ENCODE measurements around the gene GALNT1. TPM values are rescaled to one million over a fixed set of nuclear protein-coding genes. Genes with fewer than 3 reads are reported as not detected.

Gene GALNT1
- total and polyA plus RNA-seq, 10 donors = 13.9 to 67.1 (median 49.9) TPM

DNA sequence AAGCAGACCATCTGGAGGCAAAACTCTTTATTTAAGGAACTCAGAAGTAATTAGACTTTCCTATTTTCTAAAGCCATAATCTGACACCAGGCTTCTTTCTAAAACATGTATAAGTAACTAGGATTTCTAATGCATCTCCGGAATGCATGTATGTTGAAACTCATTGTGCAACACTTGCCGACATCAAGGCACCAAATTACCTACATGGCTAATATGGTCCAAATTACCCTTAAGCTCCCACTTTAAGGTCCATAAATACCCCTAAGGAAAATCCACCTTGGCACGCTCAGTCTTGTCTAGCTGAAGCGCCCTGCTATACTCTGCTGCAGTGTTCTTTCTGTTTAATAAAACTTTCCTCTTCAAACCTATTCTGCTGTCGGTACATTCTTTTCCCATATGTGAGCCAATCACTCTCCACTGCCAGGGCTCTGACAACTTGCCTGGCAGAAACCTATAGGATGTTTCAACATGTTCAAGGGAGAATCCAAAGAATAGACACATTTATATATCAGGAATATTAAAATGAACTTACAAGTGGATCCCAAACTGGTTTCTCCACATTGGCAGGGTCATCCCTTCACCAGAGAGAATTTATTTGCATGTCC, 171.9 kb downstream of the GALNT1 start:
- intact Hi-C loops (cut with DNase I; ENCODE audit: low total_unique reads) = loop anchor here (10.0 kb wide), 1 partner anchor 531 kb away; no protein-coding TSS in a partner anchor
- Histone ChIP-seq H3K36me3 (no peaks in the 10 kb centered on the region), H3K4me3 (no peak overlapping the region), H3K27me3 (replicated peaks in 1 of 7) (peaks cover 0 to 17% (median 0%) of the 10 kb centered on the region in 7 donors), H3K4me1 (peaks cover 0 to 7% (median 0%) of the 10 kb centered on the region in 6 donors), H3K9me3 (no peaks in the 10 kb centered on the region), H3K27ac (no peak overlapping the region)
- WGBS, 5 donors = 80 to 95% (median 85%) methylated on average over 5 of the region's 5 CpGs
- DNase-seq = no peak
- TF ChIP-seq POLR2AphosphoS5 (IDR thresholded peaks at IDR 0.05) = no peak

DNA sequence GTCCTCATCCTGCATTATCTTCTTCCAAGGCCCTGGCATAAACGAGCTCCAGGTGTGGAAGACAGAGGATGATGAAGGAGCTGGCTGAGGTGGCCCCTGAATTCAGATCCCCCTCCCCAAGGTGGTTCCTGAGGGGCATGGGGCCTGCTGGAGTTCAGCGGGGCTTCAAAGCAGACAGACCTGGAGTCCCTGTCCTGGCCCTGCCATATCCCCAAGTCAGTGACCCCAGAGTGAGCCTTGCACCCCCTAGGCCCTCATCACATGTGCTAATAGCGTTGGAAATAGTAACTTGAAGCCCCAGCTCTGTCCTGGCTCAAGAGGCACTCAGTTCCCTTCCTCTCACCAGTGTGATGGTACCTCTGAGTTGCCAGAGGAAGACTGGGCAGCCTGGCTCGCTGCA, 172.9 kb downstream of the GALNT1 start:
- TF ChIP-seq POLR2AphosphoS5 (IDR thresholded peaks at IDR 0.05) (no peak), POLR2A (IDR thresholded peaks at IDR 0.05) (no peak), CTCF (IDR thresholded peaks at IDR 0.05 in 8 of 11, conservative IDR thresholded peaks at IDR 0.05 in 3 of 11) (no peak)
- no peak overlapping the region for H3K4me3 ChIP-seq
- peaks cover 0 to 7% (median 0%) of the 10 kb centered on the region in 6 donors for H3K4me1 ChIP-seq
- H3K9me3 ChIP-seq = no peaks in the 10 kb centered on the region
- WGBS, 5 donors = 53 to 85% (median 62%) methylated on average over 2 to 4 of the region's 4 CpGs
- H3K27ac ChIP-seq = no peak overlapping the region
- H3K27me3 ChIP-seq (replicated peaks in 1 of 7) = peaks cover 0 to 17% (median 0%) of the 10 kb centered on the region in 7 donors
- H3K36me3 ChIP-seq = no peaks in the 10 kb centered on the region
- intact Hi-C loops (cut with DNase I; ENCODE audit: low total_unique reads) = loop anchor here (10.0 kb wide), 1 partner anchor 530 kb away; no protein-coding TSS in a partner anchor
- DNase-seq = no peak

- Histone ChIP-seq H3K4me3 (no peak overlapping the region), H3K27ac (no peak overlapping the region), H3K36me3 (no peaks in the 10 kb centered on the region), H3K4me1 (peaks cover 0 to 7% (median 0%) of the 10 kb centered on the region in 6 donors), H3K9me3 (no peaks in the 10 kb centered on the region), H3K27me3 (replicated peaks in 1 of 7) (peaks cover 0 to 17% (median 0%) of the 10 kb centered on the region in 7 donors)
- WGBS, 5 donors = 80 to 88% (median 87%) methylated on average over 7 of the region's 7 CpGs
- intact Hi-C loops (cut with DNase I; ENCODE audit: low total_unique reads) = loop anchor here (5.0 to 10.0 kb wide), 2 partner anchors 192 to 529 kb away; no protein-coding TSS in a partner anchor
- no peak for TF ChIP-seq CTCF (IDR thresholded peaks at IDR 0.05 in 8 of 11, conservative IDR thresholded peaks at IDR 0.05 in 3 of 11)
- DNase-seq = no peak
Observed at GRCh38 chr18:35755369-35755768, 173.8 kb downstream of the GALNT1 start.

DNA sequence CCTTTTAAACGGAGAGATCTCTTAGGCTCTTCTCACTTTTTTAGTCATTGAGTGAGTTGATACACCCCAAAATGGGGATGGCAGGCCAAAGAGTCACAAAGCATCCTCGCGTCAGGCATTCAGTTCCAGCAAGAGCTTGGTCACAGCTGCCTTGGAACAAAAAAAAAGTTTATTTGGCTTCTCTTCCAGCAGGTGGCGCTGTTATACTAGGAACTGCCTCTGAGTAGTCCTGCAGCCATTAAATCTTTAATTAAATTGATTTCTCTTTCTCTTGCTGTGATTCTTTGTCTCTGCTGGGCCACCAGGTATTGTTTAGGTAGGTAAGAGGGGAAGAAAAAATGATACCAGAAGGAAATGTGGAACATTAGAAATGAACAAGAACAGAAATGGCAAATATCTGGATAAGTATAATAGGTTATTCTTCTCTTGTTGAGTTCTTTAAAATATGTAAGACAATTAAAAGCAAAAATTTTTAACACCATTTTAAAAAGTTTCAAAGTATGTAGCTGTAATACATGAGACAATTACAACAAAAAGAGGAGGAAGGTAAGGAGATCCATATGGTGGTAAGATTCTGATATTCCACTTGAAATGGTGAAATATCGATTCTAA, 175.1 kb downstream of the GALNT1 start:
- intact Hi-C loops (cut with DNase I; ENCODE audit: low total_unique reads) = loop anchor here (5.0 to 10.0 kb wide), 2 partner anchors 191 to 528 kb away; no protein-coding TSS in a partner anchor
- Histone ChIP-seq H3K27me3 (replicated peaks in 1 of 7) (peaks cover 0 to 17% (median 0%) of the 10 kb centered on the region in 7 donors), H3K9me3 (no peaks in the 10 kb centered on the region), H3K36me3 (no peaks in the 10 kb centered on the region), H3K27ac (no peak overlapping the region), H3K4me3 (no peak overlapping the region), H3K4me1 (peaks cover 0 to 7% (median 0%) of the 10 kb centered on the region in 6 donors)
- no peak for TF ChIP-seq POLR2AphosphoS5 (IDR thresholded peaks at IDR 0.05)
- TF ChIP-seq CTCF (IDR thresholded peaks at IDR 0.05 in 8 of 11, conservative IDR thresholded peaks at IDR 0.05 in 3 of 11) = peak in 10 of 11 experiments; percentile 55 to 82 (median 74)
- no peak for TF ChIP-seq POLR2A (IDR thresholded peaks at IDR 0.05)
- DNase-seq = no peak
- WGBS, 5 donors = 16 to 27% (median 23%) methylated on average over 5 of the region's 5 CpGs

Small RNA genes lying within 50 kb of the gene (microRNA-seq; reads per million reads assigned to microRNA genes)
- 0 reads per million in 3 donors for gene MIR3975

Other genes with a start within 250 kb of the GALNT1 start
- 10 to 100 TPM; 48.9 to 64.3 (median 53.7) TPM for gene ZNF24, start 237.3 kb upstream of the GALNT1 start, total RNA-seq
- gene ZNF24, start 237.3 kb upstream of the GALNT1 start, polyA plus RNA-seq = 10 to 100 TPM; 13.4 to 19.7 (median 14.4) TPM
- gene ZNF396, start 204.4 kb upstream of the GALNT1 start, total RNA-seq = 1 to 10 TPM; 1.2 to 4.6 (median 1.5) TPM
- 1 to 10 TPM in 2 of 3 donors, under 1 TPM in 1; 0.85 to 1.2 (median 1.0) TPM for gene ZNF396, start 204.4 kb upstream of the GALNT1 start, polyA plus RNA-seq
- gene INO80C, start 83.8 kb upstream of the GALNT1 start, total RNA-seq = 10 to 100 TPM; 18.9 to 45.4 (median 31.3) TPM
- gene INO80C, start 83.8 kb upstream of the GALNT1 start, polyA plus RNA-seq = 10 to 100 TPM; 32.7 to 57.5 (median 36.3) TPM